ENCODE measurements around the gene UAP1L1.

The UAP1L1 gene

GRCh38 chr9:137034709-137035506 is 42.4 kb upstream of the UAP1L1 start:
- Histone ChIP-seq H3K9me2 (replicated peaks; ENCODE audit: insufficient read depth, low read length) (no peaks in the 10 kb centered on the region), H3K4me2 (ENCODE audit: low read depth, low read length) (peak overlapping the region; percentile 7; the same call in 1 of the 2 replicates), H3K27ac (ENCODE audit: low read length) (no peak overlapping the region), H4K20me1 (ENCODE audit: insufficient read depth, low read length) (no peaks in the 10 kb centered on the region), H3K4me1 (ENCODE audit: low read length) (no peaks in the 10 kb centered on the region), H3K4me3 (ENCODE audit: low read length) (no peak overlapping the region), H3F3A (ENCODE audit: insufficient read depth, low read length) (no peaks in the 10 kb centered on the region; the same call in 1 of the 2 replicates), H3K9me3 (replicated peaks; ENCODE audit: insufficient read depth, low read length) (no peaks in the 10 kb centered on the region), H3K79me2 (ENCODE audit: low read length) (no peaks in the 10 kb centered on the region), H3K36me3 (replicated peaks; ENCODE audit: insufficient read depth, low read length) (no peaks in the 10 kb centered on the region), H3K27me3 (replicated peaks; ENCODE audit: insufficient read depth, low read length) (peaks cover 81% of the 10 kb centered on the region), H3K9ac (ENCODE audit: low read length) (no peak overlapping the region), H2AFZ (ENCODE audit: low read length) (no peak overlapping the region)
- DNase-seq: peak; percentile 81
- TF ChIP-seq EZH2 (optimal IDR thresholded peaks at IDR 0.05; ENCODE audit: low read depth, low read length) (no peak), EZH2phosphoT487 (IDR thresholded peaks at IDR 0.05; ENCODE audit: low read length) (no peak), CTCF (IDR thresholded peaks at IDR 0.05; ENCODE audit: low read length) (peak; percentile 92)

- Histone ChIP-seq H3K4me3 (ENCODE audit: low read length) (no peak overlapping the region), H2AFZ (ENCODE audit: low read length) (no peak overlapping the region), H3F3A (ENCODE audit: insufficient read depth, low read length) (no peaks in the 10 kb centered on the region; the same call in 1 of the 2 replicates), H3K9ac (ENCODE audit: low read length) (no peak overlapping the region), H3K36me3 (replicated peaks; ENCODE audit: insufficient read depth, low read length) (no peaks in the 10 kb centered on the region), H3K4me2 (ENCODE audit: low read depth, low read length) (no peak overlapping the region), H3K9me3 (replicated peaks; ENCODE audit: insufficient read depth, low read length) (no peaks in the 10 kb centered on the region), H3K9me2 (replicated peaks; ENCODE audit: insufficient read depth, low read length) (no peaks in the 10 kb centered on the region), H3K27ac (ENCODE audit: low read length) (no peak overlapping the region), H3K27me3 (replicated peaks; ENCODE audit: insufficient read depth, low read length) (peaks cover 78% of the 10 kb centered on the region), H3K79me2 (ENCODE audit: low read length) (no peaks in the 10 kb centered on the region), H4K20me1 (ENCODE audit: insufficient read depth, low read length) (no peaks in the 10 kb centered on the region), H3K4me1 (ENCODE audit: low read length) (no peaks in the 10 kb centered on the region)
- TF ChIP-seq CTCF (IDR thresholded peaks at IDR 0.05; ENCODE audit: low read length): no peak
- TF ChIP-seq EZH2 (optimal IDR thresholded peaks at IDR 0.05; ENCODE audit: low read depth, low read length): no peak
- TF ChIP-seq EZH2phosphoT487 (IDR thresholded peaks at IDR 0.05; ENCODE audit: low read length): no peak
- no peak for DNase-seq
Observed at GRCh38 chr9:137035507-137035834, 41.8 kb upstream of the UAP1L1 start.

- Histone ChIP-seq H3K27ac (ENCODE audit: low read length) (no peak overlapping the region), H3K36me3 (replicated peaks; ENCODE audit: insufficient read depth, low read length) (no peaks in the 10 kb centered on the region), H3F3A (ENCODE audit: insufficient read depth, low read length) (no peaks in the 10 kb centered on the region; the same call in 1 of the 2 replicates), H3K9ac (ENCODE audit: low read length) (no peak overlapping the region), H2AFZ (ENCODE audit: low read length) (no peak overlapping the region), H3K9me3 (replicated peaks; ENCODE audit: insufficient read depth, low read length) (no peaks in the 10 kb centered on the region), H3K9me2 (replicated peaks; ENCODE audit: insufficient read depth, low read length) (no peaks in the 10 kb centered on the region), H4K20me1 (ENCODE audit: insufficient read depth, low read length) (no peaks in the 10 kb centered on the region), H3K4me1 (ENCODE audit: low read length) (no peaks in the 10 kb centered on the region), H3K79me2 (ENCODE audit: low read length) (no peaks in the 10 kb centered on the region), H3K4me3 (ENCODE audit: low read length) (no peak overlapping the region), H3K4me2 (ENCODE audit: low read depth, low read length) (no peak overlapping the region), H3K27me3 (replicated peaks; ENCODE audit: insufficient read depth, low read length) (peaks cover 78% of the 10 kb centered on the region)
- TF ChIP-seq CTCF (IDR thresholded peaks at IDR 0.05; ENCODE audit: low read length) (no peak), EZH2 (optimal IDR thresholded peaks at IDR 0.05; ENCODE audit: low read depth, low read length) (no peak), EZH2phosphoT487 (IDR thresholded peaks at IDR 0.05; ENCODE audit: low read length) (no peak)
- DNase-seq: no peak
Observed at GRCh38 chr9:137035937-137036336, 41.4 kb upstream of the UAP1L1 start.
